H9 (cell line): ENCODE results near the gene CROCC2. TPM values are rescaled to one million over a fixed set of nuclear protein-coding genes. Genes with fewer than 3 reads are reported as not detected.

ENCODE experiments used
- DNase-seq: peaks from one replicate; pipeline ENCODE4 v3.0.0-alpha.2; 2017
- H2AFZ ChIP-seq: one replicate; pipeline ENCODE4 v1.6.1; 2013; ENCODE audit warnings: mild to moderate bottlenecking, low read length, control low read depth, moderate library complexity
- H2AK5ac ChIP-seq: 2 replicates; pipeline ENCODE4 v1.6.1; 2013; ENCODE audit warnings: low read length, control low read depth, mixed read lengths; ENCODE audit not compliant: insufficient read length
- H2BK120ac ChIP-seq: one replicate; pipeline ENCODE4 v1.6.1; 2013; ENCODE audit warnings: low read depth, mild to moderate bottlenecking, low read length, control low read depth, inconsistent platforms; ENCODE audit not compliant: poor library complexity, severe bottlenecking
- H2BK12ac ChIP-seq: 2 replicates; pipeline ENCODE4 v1.6.1; 2013; ENCODE audit warnings: low read length, control low read depth, mixed read lengths, low read depth; ENCODE audit not compliant: insufficient read length
- H2BK15ac ChIP-seq: 2 replicates; pipeline ENCODE4 v1.6.1; 2013; ENCODE audit warnings: low read depth, low read length, control low read depth
- H2BK20ac ChIP-seq: one replicate; pipeline ENCODE4 v1.6.1; 2013; ENCODE audit warnings: low read depth, mild to moderate bottlenecking, low read length, control low read depth, inconsistent platforms; ENCODE audit not compliant: poor library complexity, severe bottlenecking
- H2BK5ac ChIP-seq: 2 replicates; pipeline ENCODE4 v1.6.1; 2013; ENCODE audit warnings: low read length, control low read depth, mixed read lengths; ENCODE audit not compliant: insufficient read length
- H3K14ac ChIP-seq: 2 replicates; pipeline ENCODE4 v1.6.1; 2013; ENCODE audit warnings: low read length, control low read depth; ENCODE audit not compliant: insufficient read depth
- H3K18ac ChIP-seq: 2 replicates; pipeline ENCODE4 v1.6.1; 2013; ENCODE audit warnings: low read depth, mild to moderate bottlenecking, mixed read lengths, low read length, control low read depth; ENCODE audit not compliant: insufficient read length
- H3K23ac ChIP-seq: 2 replicates; pipeline ENCODE4 v1.6.1; 2013; ENCODE audit warnings: low read length, control low read depth, mixed read lengths, low read depth; ENCODE audit not compliant: insufficient read length
- H3K23me2 ChIP-seq: 2 replicates; pipeline ENCODE4 v1.6.1; 2013; ENCODE audit warnings: low read depth, mild to moderate bottlenecking, mixed read lengths, low read length, control low read depth; ENCODE audit not compliant: insufficient read length, poor library complexity, severe bottlenecking
- H3K27ac ChIP-seq: 2 replicates; pipeline ENCODE4 v1.5.1; 2013; ENCODE audit warnings: low read length, control low read depth, mixed read lengths, low read depth; ENCODE audit not compliant: insufficient read length
- H3K27me3 ChIP-seq: 2 replicates; pipeline ENCODE4 v1.6.1; 2013; ENCODE audit warnings: low read length, control low read depth, inconsistent platforms; ENCODE audit not compliant: insufficient read depth
- H3K4ac ChIP-seq: 2 replicates; pipeline ENCODE4 v1.6.1; 2013; ENCODE audit warnings: low read depth, mild to moderate bottlenecking, control low read depth, inconsistent platforms, low read length, moderate library complexity
- H3K4me1 ChIP-seq: 2 replicates; pipeline ENCODE4 v1.6.1; 2013; ENCODE audit warnings: low read length, control low read depth, inconsistent platforms; ENCODE audit not compliant: insufficient read depth
- H3K4me2 ChIP-seq: 2 replicates; pipeline ENCODE4 v1.6.1; 2013; ENCODE audit warnings: low read length, control low read depth, mixed read lengths; ENCODE audit not compliant: insufficient read length, insufficient read depth
- H3K56ac ChIP-seq: 2 replicates; pipeline ENCODE4 v1.6.1; 2013; ENCODE audit warnings: low read depth, mild to moderate bottlenecking, mixed read lengths, low read length, control low read depth; ENCODE audit not compliant: insufficient read length
- H3K79me1 ChIP-seq: 2 replicates; pipeline ENCODE4 v1.6.1; 2013; ENCODE audit warnings: low read depth, mild to moderate bottlenecking, moderate library complexity, low read length, control low read depth, inconsistent platforms; ENCODE audit not compliant: insufficient read depth, poor library complexity, severe bottlenecking
- H3K79me2 ChIP-seq: 2 replicates; pipeline ENCODE4 v1.6.1; 2013; ENCODE audit warnings: low read length, control low read depth, inconsistent platforms; ENCODE audit not compliant: insufficient read depth
- H3K9ac ChIP-seq: 2 replicates; pipeline ENCODE4 v1.6.1; 2013; ENCODE audit warnings: low read length, control low read depth, mixed read lengths; ENCODE audit not compliant: insufficient read length; ENCODE audit errors: extremely low read depth
- H3K9me3 ChIP-seq: one replicate; pipeline ENCODE4 v1.6.1; 2013; ENCODE audit warnings: low read depth, low read length, inconsistent platforms; ENCODE audit not compliant: control insufficient read depth
- H3T11ph ChIP-seq: one replicate; pipeline ENCODE4 v1.6.1; 2013; ENCODE audit warnings: mild to moderate bottlenecking, low read length, control low read depth, inconsistent platforms
- H4K20me1 ChIP-seq: one replicate; pipeline ENCODE4 v1.6.1; 2013; ENCODE audit not compliant: control insufficient read depth, insufficient read length, insufficient read depth
- H4K5ac ChIP-seq: 2 replicates; pipeline ENCODE4 v1.6.1; 2013; ENCODE audit warnings: low read depth, mild to moderate bottlenecking, mixed read lengths, low read length, control low read depth; ENCODE audit not compliant: insufficient read length
- H4K8ac ChIP-seq: replicated peaks from 2 replicates; pipeline ENCODE4 v1.6.1; 2013; ENCODE audit warnings: low read length, control low read depth, mixed read lengths, low read depth; ENCODE audit not compliant: insufficient read length
- H4K91ac ChIP-seq: 2 replicates; pipeline ENCODE4 v1.6.1; 2013; ENCODE audit warnings: low read depth, mild to moderate bottlenecking, moderate library complexity, mixed read lengths, low read length, control low read depth; ENCODE audit not compliant: insufficient read length
- H3K27ac Mint-ChIP-seq, 3 experiments: 2 replicates in 2 of 3; 3 replicates in 1 of 3; pipeline ENCODE4 v1.8.0; 2020 to 2021; ENCODE audit warnings: mixed read lengths in 3 of 3, mild to moderate bottlenecking in 1 of 3, moderate library complexity in 1 of 3
- H3K27me3 Mint-ChIP-seq: 2 replicates; pipeline ENCODE4 v1.8.0; 2021; ENCODE audit warnings: low read depth, mild to moderate bottlenecking, moderate library complexity, mixed read lengths
- H3K36me3 Mint-ChIP-seq, 3 experiments: 2 replicates in 2 of 3; 3 replicates in 1 of 3; pipeline ENCODE4 v1.8.0; 2020 to 2021; ENCODE audit warnings: low read depth in 3 of 3, mixed read lengths in 3 of 3; ENCODE audit not compliant: insufficient read depth in 1 of 3
- H3K4me1 Mint-ChIP-seq, 2 experiments: 2 replicates each; pipeline ENCODE4 v1.8.0; 2020; ENCODE audit warnings: mixed read lengths in 2 of 2
- H3K4me3 Mint-ChIP-seq, 2 experiments: 2 replicates in 1 of 2; 3 replicates in 1 of 2; pipeline ENCODE4 v1.8.0; 2020 to 2021; ENCODE audit warnings: mild to moderate bottlenecking in 2 of 2, mixed read lengths in 2 of 2, moderate library complexity in 1 of 2
- H3K9me3 Mint-ChIP-seq, 2 experiments: 2 replicates in 1 of 2; 3 replicates in 1 of 2; pipeline ENCODE4 v1.8.0; 2020; ENCODE audit warnings: mild to moderate bottlenecking in 2 of 2, mixed read lengths in 2 of 2, moderate library complexity in 1 of 2
- WGBS: extraction: QIAGEN DNeasy Blood & Tissue Kit; methylation state at CpG from one replicate; pipeline ENCODE4 v1.1.7; 2013; ENCODE audit warnings: missing lambda C conversion rate, low lambda C conversion rate, mixed read lengths; ENCODE audit not compliant: insufficient read length; ENCODE audit errors: extremely low coverage; 5-methylcytosine and 5-hydroxymethylcytosine counted together
- total RNA-seq: library from RNA; stranded (reverse); gene quantifications from 2 replicates; pipeline ENCODE4 v1.2.1, GENCODE V29; 2021
- TF ChIP-seq, protein P1 (sequence below): fragments of 200-600 bp; sonication (generic); conservative IDR thresholded peaks from 3 replicates; pipeline ENCODE4 v1.8.0; 2021; ENCODE audit warnings: antibody characterized with exemption, mild to moderate bottlenecking

Gene CROCC2
- total RNA-seq, 1 experiment from 2014 or later = not detected

DNA sequence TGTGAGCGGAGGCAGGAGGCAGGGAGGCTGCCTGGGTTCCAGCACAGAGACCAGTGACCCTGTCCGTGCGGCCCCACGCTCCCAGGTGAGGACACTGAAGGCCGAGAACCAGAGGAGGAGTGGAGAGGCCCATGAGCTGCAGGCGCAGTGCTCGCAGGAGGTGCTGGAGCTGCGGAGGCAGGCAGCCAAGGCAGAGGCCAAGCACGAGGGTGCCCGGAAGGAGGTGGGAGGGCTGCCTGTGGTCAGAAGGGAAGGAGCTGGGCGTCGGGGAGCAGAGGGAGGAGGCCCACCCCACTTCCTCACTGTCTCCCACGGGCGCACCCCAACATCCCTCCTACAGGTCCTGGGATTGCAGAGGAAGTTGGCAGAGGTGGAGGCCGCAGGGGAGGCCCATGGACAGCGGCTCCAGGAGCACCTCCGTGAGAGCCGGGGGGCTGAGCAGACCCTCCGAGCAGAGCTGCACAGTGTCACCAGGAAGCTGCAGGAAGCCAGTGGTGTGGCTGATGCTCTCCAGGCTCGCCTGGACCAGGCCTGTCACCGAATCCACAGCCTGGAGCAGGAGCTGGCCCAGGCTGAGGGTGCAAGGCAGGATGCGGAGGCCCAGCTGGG lies 59.3 kb downstream of the CROCC2 start:
- H3K27me3 Mint-ChIP-seq = no peaks in the 10 kb centered on the region
- no peak overlapping the region for H2AK5ac ChIP-seq
- H3K23ac ChIP-seq = no peak overlapping the region
- H4K8ac ChIP-seq = no peak overlapping the region
- H3K4me1 Mint-ChIP-seq = peaks cover 3 to 4% of the 10 kb centered on the region in 2 experiments; a peak in 3 of 4 replicates
- no peaks in the 10 kb centered on the region for H4K20me1 ChIP-seq
- no peak for DNase-seq
- H3T11ph ChIP-seq = no peak overlapping the region
- no peak overlapping the region for H2AFZ ChIP-seq
- H2BK15ac ChIP-seq = no peak overlapping the region
- no peak overlapping the region for H2BK20ac ChIP-seq
- no peak overlapping the region for H2BK12ac ChIP-seq
- no peaks in the 10 kb centered on the region; a peak in 1 of 7 replicates for H3K36me3 Mint-ChIP-seq
- WGBS = no CpG with 5 or more reads among the region's 22 CpGs
- H3K4me2 ChIP-seq = no peak overlapping the region
- no peak overlapping the region for H3K56ac ChIP-seq
- no peaks in the 10 kb centered on the region for H3K27me3 ChIP-seq
- H3K18ac ChIP-seq = no peak overlapping the region
- no peak overlapping the region for H3K4me3 Mint-ChIP-seq
- no peak overlapping the region for H4K91ac ChIP-seq
- H3K9ac ChIP-seq = no peak overlapping the region
- H3K79me2 ChIP-seq = no peaks in the 10 kb centered on the region
- no peak overlapping the region for H3K14ac ChIP-seq
- H3K4ac ChIP-seq = no peak overlapping the region
- H3K27ac Mint-ChIP-seq = no peak overlapping the region
- no peaks in the 10 kb centered on the region for H3K23me2 ChIP-seq
- no peak overlapping the region for H2BK5ac ChIP-seq
- no peaks in the 10 kb centered on the region for H3K9me3 ChIP-seq
- no peaks in the 10 kb centered on the region for H3K79me1 ChIP-seq
- TF ChIP-seq, protein P1, sequence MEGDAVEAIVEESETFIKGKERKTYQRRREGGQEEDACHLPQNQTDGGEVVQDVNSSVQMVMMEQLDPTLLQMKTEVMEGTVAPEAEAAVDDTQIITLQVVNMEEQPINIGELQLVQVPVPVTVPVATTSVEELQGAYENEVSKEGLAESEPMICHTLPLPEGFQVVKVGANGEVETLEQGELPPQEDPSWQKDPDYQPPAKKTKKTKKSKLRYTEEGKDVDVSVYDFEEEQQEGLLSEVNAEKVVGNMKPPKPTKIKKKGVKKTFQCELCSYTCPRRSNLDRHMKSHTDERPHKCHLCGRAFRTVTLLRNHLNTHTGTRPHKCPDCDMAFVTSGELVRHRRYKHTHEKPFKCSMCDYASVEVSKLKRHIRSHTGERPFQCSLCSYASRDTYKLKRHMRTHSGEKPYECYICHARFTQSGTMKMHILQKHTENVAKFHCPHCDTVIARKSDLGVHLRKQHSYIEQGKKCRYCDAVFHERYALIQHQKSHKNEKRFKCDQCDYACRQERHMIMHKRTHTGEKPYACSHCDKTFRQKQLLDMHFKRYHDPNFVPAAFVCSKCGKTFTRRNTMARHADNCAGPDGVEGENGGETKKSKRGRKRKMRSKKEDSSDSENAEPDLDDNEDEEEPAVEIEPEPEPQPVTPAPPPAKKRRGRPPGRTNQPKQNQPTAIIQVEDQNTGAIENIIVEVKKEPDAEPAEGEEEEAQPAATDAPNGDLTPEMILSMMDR = no peak
- H3K4me1 ChIP-seq = no peaks in the 10 kb centered on the region; the same call in 1 of the 2 replicates
- H2BK120ac ChIP-seq = no peak overlapping the region
- no peak overlapping the region for H3K27ac ChIP-seq
- H3K9me3 Mint-ChIP-seq = no peaks in the 10 kb centered on the region
- H4K5ac ChIP-seq = no peak overlapping the region
